Colonic mucosa (tissue), 4 donors: ENCODE data around the gene CBX4. TPM values are rescaled to one million over a fixed set of nuclear protein-coding genes. Genes with fewer than 3 reads are reported as not detected.

Experiments used
- DNase-seq: peaks from one replicate; pipeline ENCODE4 v3.0.0-alpha.2; 2020
- H3K27ac ChIP-seq: fragments of 200-600 bp; one replicate; pipeline ENCODE4 v1.8.0; 2021
- H3K27me3 ChIP-seq: fragments of 200-600 bp; one replicate; pipeline ENCODE4 v1.8.0; 2021
- H3K36me3 ChIP-seq: fragments of 200-600 bp; one replicate; pipeline ENCODE4 v1.8.0; 2021
- H3K4me1 ChIP-seq: fragments of 200-600 bp; one replicate; pipeline ENCODE4 v1.8.0; 2021; ENCODE audit warnings: mild to moderate bottlenecking
- H3K4me3 ChIP-seq: fragments of 200-600 bp; one replicate; pipeline ENCODE4 v1.8.0; 2021
- H3K9ac ChIP-seq, 2 donors: one replicate each; pipeline ENCODE4 v1.7.0; 2013; ENCODE audit warnings: control low read depth in 2 of 2, low read depth in 2 of 2, low read length in 2 of 2
- H3K9me3 ChIP-seq: fragments of 200-600 bp; one replicate; pipeline ENCODE4 v1.8.0; 2021
- CTCF ChIP-seq: fragments of 200-600 bp; IDR thresholded peaks from one replicate; pipeline ENCODE4 v1.8.0; 2022; ENCODE audit warnings: antibody characterized with exemption, mild to moderate bottlenecking
- intact Hi-C: fragments of 100-400 bp; cut with DNase I; formaldehyde crosslinking; loops from one replicate; pipeline ENCODE4 v1.14.1; 2022
- total RNA-seq, 2 donors: library from RNA; stranded (reverse); fragmentation: NEBNext Ultra II Directional in 1 of 2; extraction: Animal tissue kit (Norgen Biotek cat#: 25700) in 1 of 2; gene quantifications; one replicate each; pipeline ENCODE4 v1.2.1, GENCODE V29; 2021
- donor health status: healthy.
- donor health status: DM: no; HTN: no; CAD: no.
- donor health status: DM: no; HTN: no; CAD: no.

The CBX4 gene
- total RNA-seq, 2 donors from 2014 or later, result 10.6 to 18.1 TPM

- no peak for DNase-seq
- no peak overlapping the region for H3K27ac ChIP-seq
- no peak for TF ChIP-seq CTCF
- intact Hi-C loops, result no loop called here
- H3K4me1 ChIP-seq, result peaks cover 4% of the 10 kb centered on the region
- H3K4me3 ChIP-seq, result no peak overlapping the region
- H3K9me3 ChIP-seq, result no peaks in the 10 kb centered on the region
- H3K27me3 ChIP-seq, result no peaks in the 10 kb centered on the region
- no peak overlapping the region for H3K9ac ChIP-seq
- no peaks in the 10 kb centered on the region for H3K36me3 ChIP-seq
Measured at GRCh38 chr17:79871131-79871530, 31.9 kb upstream of the CBX4 start.

DNA sequence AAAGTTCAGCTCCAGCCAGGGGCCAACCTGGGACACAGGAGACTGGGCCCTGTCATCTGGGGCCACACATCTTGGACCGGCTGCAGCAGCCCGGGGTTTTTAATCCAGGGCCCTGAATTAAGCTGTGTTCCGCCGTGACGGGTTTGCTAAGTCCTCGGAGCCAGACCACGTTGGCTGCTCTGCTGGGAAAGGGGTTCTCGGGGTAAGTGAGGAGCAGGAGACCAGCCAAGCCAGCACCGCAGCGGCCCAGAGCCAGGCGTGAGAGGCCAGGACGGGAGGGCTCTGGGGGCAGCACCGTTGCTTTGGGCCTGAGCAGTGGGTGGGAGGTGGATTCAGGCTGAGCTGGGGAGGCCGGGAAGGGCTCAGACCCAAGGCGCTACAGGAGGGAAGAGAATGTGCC is 31.3 kb upstream of the CBX4 start:
- no peak for TF ChIP-seq CTCF
- no peak overlapping the region for H3K9ac ChIP-seq
- H3K4me3 ChIP-seq, result no peak overlapping the region
- H3K9me3 ChIP-seq, result no peaks in the 10 kb centered on the region
- intact Hi-C loops, result no loop called here
- H3K4me1 ChIP-seq, result peaks cover 4% of the 10 kb centered on the region
- no peaks in the 10 kb centered on the region for H3K27me3 ChIP-seq
- no peaks in the 10 kb centered on the region for H3K36me3 ChIP-seq
- H3K27ac ChIP-seq, result no peak overlapping the region
- DNase-seq, result no peak

- no peak overlapping the region for H3K9ac ChIP-seq
- no peak for DNase-seq
- H3K27ac ChIP-seq, result no peak overlapping the region
- H3K27me3 ChIP-seq, result peaks cover under 1% of the 10 kb centered on the region
- H3K36me3 ChIP-seq, result no peaks in the 10 kb centered on the region
- H3K4me1 ChIP-seq, result peaks cover 4% of the 10 kb centered on the region
- intact Hi-C loops, result no loop called here
- no peaks in the 10 kb centered on the region for H3K9me3 ChIP-seq
- H3K4me3 ChIP-seq, result no peak overlapping the region
- TF ChIP-seq CTCF, result no peak
Measured at GRCh38 chr17:79866791-79867518, 27.7 kb upstream of the CBX4 start.

DNA sequence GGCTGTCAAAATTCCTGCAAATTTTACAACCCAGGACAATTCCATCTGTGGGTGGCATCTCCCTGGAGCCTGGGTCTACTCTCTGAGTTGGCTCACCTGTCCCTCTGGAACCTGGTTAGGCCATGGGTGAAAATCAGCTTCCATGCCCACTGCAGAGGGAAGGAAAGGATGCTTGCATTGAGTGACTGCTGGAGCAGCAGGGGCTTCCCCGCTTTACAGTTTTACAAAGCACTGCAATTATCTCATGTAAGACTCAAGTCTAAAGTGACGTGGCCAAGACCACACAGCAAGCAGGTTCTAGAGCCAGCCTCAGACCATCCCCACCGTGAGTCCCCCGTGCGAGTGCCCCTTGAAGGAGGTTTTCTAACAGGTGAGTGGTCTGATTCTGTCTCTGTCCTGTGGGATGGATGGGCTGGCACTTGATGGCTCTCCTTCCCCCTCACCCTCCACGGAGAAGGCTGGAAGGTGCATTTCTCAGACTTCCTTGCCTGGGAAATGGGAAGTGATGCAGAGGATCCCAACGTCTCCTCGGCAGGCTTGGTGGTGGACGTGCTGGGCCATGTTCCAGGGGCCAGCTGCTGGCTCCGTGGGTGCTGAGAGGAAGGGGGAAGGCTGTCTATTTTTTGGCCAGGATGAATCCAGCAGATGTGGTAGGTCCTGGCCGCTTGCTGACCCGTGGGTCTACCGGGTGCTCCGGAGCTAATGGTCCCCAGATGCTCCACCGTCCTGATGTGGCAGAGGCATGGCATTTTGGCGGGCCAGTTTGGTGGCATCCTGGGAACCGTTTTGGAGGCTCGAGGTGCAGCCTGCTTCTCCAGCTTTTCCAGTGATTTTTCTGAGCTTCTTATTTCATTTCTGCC is 26.3 kb upstream of the CBX4 start:
- H3K27me3 ChIP-seq, result peaks cover 4% of the 10 kb centered on the region
- TF ChIP-seq CTCF, result no peak
- H3K36me3 ChIP-seq, result no peaks in the 10 kb centered on the region
- no peak overlapping the region for H3K4me3 ChIP-seq
- H3K9ac ChIP-seq, result no peak overlapping the region
- DNase-seq, result no peak
- intact Hi-C loops, result no loop called here
- no peak overlapping the region for H3K27ac ChIP-seq
- H3K9me3 ChIP-seq, result no peaks in the 10 kb centered on the region
- peaks cover 4% of the 10 kb centered on the region for H3K4me1 ChIP-seq

DNA sequence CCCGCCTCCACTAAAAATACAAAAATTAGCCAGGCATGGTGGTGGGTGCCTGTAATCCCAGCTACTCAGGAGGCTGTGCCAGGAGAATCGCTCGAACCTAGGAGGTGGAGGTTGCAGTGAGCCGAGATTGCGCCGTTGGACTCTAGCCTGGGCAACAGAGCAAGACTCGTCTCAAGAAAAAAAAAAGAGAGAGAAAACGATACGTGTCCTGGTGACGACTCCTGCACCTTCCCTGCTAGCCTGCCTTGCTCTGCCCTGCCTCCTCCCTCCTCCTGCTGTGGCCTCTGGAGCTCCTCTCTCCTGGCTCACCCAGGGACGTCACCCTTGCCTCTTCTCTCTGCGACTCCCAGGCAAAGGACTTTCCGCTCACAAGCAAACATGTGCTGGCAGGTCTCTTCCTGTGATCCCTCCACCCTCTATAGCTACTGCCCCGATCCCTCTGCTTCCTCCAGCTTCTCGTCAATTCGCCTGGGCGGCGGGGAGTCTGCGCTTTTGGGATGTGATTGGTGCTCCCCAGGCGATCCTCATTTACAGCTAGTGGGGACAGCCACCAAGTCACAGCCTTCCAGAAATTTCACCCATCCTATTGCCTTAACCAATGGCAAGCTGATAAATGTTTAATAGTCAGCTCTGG is 25.5 kb upstream of the CBX4 start:
- Histone ChIP-seq H3K4me3 (no peak overlapping the region), H3K27ac (no peak overlapping the region), H3K27me3 (peaks cover 4% of the 10 kb centered on the region), H3K36me3 (no peaks in the 10 kb centered on the region), H3K4me1 (peaks cover 4% of the 10 kb centered on the region), H3K9me3 (no peaks in the 10 kb centered on the region), H3K9ac (no peak overlapping the region)
- intact Hi-C loops, result no loop called here
- no peak for TF ChIP-seq CTCF
- DNase-seq, result no peak
